Heart left ventricle (tissue), 13 donors: ENCODE data around the gene PACS2.

ENCODE experiments used
- CTCF ChIP-seq, 12 donors: fragments of 200-600 bp; sonication (generic) in 4 of 12; IDR thresholded peaks; one replicate each; pipeline versions ENCODE4 v1.5.0 to v1.8.0; 2018 to 2022; ENCODE audit warnings: antibody characterized with exemption in 12 of 12, mild to moderate bottlenecking in 5 of 12
- POLR2A ChIP-seq, 2 donors: fragments of 450-650 bp; IDR thresholded peaks; one replicate each; pipeline ENCODE4 v1.6.1; 2017; ENCODE audit warnings: antibody characterized with exemption in 2 of 2, mild to moderate bottlenecking in 2 of 2, moderate library complexity in 2 of 2
- donor health status: ischemic (EF 13 %, LVEDD 7.1; RV severe dilation, severe dysfunction).
- donor health status: DM: no; HTN: yes; CAD: no.
- donor health status: DM: no; HTN: no; CAD: no.
- donor health status: ischemic (EF 25% LVEDD 6.9; RV normal size, moderate dysfunction).
- donor health status: ischemic (EF 25% LVEDD 5.7; RV mildly dilated, moderate dysfunction).
- donor health status: ischemic (EF 35%, LVEDD 5.7; RV mildly dilated, moderate dysfunction).
- donor health status: nonischemic (EF 11% LVEDD 7.7; RV severe dilation, severe dysfunction).
- donor health status: DM: yes; HTN: yes; CAD: no.
- donor health status: PGD.
- donor health status: ischemic (EF 29% LVEDD 5.4; RV normal size, mild dysfunction).
- donor health status: nonischemic (EF 23%, LVEDD 6.1; RV moderate dilation, normal function).

- no peak for TF ChIP-seq CTCF (IDR thresholded peaks at IDR 0.05)
- TF ChIP-seq POLR2A (IDR thresholded peaks at IDR 0.05), result no peak
Measured at GRCh38 chr14:105357626-105358025, 43.1 kb downstream of the PACS2 start.
